Islet of Langerhans (tissue), 1 donor: ENCODE data around the gene NUDT1.

Experiments used
- FAIRE-seq: peaks from one replicate; lab custom pipeline; 2011; peaks lifted over from hg19 to GRCh38; lab: Jason Lieb, UNC

Gene NUDT1

GRCh38 chr7:2269991-2270460 is 28.0 kb downstream of the NUDT1 start:
- FAIRE-seq, result no peak

GRCh38 chr7:2270495-2270894 is 28.5 kb downstream of the NUDT1 start:
- no peak for FAIRE-seq

GRCh38 chr7:2271273-2272026 is 29.4 kb downstream of the NUDT1 start:
- no peak for FAIRE-seq

GRCh38 chr7:2272031-2272430 is 30.0 kb downstream of the NUDT1 start:
- no peak for FAIRE-seq

GRCh38 chr7:2273866-2274265 is 31.8 kb downstream of the NUDT1 start:
- FAIRE-seq, result no peak

GRCh38 chr7:2274666-2275065 is 32.6 kb downstream of the NUDT1 start:
- no peak for FAIRE-seq

- FAIRE-seq, result no peak
Observed at GRCh38 chr7:2275101-2275500, 33.1 kb downstream of the NUDT1 start.

- no peak for FAIRE-seq
Observed at GRCh38 chr7:2276107-2276506, 34.1 kb downstream of the NUDT1 start.

- FAIRE-seq, result no peak
Observed at GRCh38 chr7:2278026-2278425, 36.0 kb downstream of the NUDT1 start.

- FAIRE-seq, result no peak
Observed at GRCh38 chr7:2279896-2280295, 37.9 kb downstream of the NUDT1 start.

- FAIRE-seq, result no peak
Observed at GRCh38 chr7:2280424-2280823, 38.4 kb downstream of the NUDT1 start.

- no peak for FAIRE-seq
Observed at GRCh38 chr7:2281541-2281940, 39.5 kb downstream of the NUDT1 start.

GRCh38 chr7:2282185-2282751 is 40.2 kb downstream of the NUDT1 start:
- no peak for FAIRE-seq

- no peak for FAIRE-seq
Observed at GRCh38 chr7:2283074-2283473, 41.0 kb downstream of the NUDT1 start.

GRCh38 chr7:2287745-2288144 is 45.7 kb downstream of the NUDT1 start:
- FAIRE-seq, result no peak

GRCh38 chr7:2288503-2288902 is 46.5 kb downstream of the NUDT1 start:
- no peak for FAIRE-seq

- no peak for FAIRE-seq
Observed at GRCh38 chr7:2289111-2289586, 47.1 kb downstream of the NUDT1 start.

- FAIRE-seq, result no peak
Observed at GRCh38 chr7:2289621-2290020, 47.6 kb downstream of the NUDT1 start.

- FAIRE-seq, result no peak
Observed at GRCh38 chr7:2290877-2291276, 48.9 kb downstream of the NUDT1 start.

- FAIRE-seq, result no peak
Observed at GRCh38 chr7:2295936-2296620, 54.1 kb downstream of the NUDT1 start.

- FAIRE-seq, result no peak
Observed at GRCh38 chr7:2296832-2297231, 54.8 kb downstream of the NUDT1 start.

GRCh38 chr7:2299131-2299829 is 57.3 kb downstream of the NUDT1 start:
- FAIRE-seq, result no peak
